Astrocyte of the hippocampus (primary cell): ENCODE results near the gene TMEM119.
"Not testable (repeated sequence)": the region's sequence is repeated elsewhere in the genome, so short reads cannot be mapped to it uniquely, and the experiment has no call there.

Experiments
- DNase-seq: peaks from one replicate; pipeline ENCODE4 v3.0.0; 2011; ENCODE audit warnings: low read depth, low spot score

The TMEM119 gene

GRCh38 chr12:108602976-108603704 is 5.3 kb upstream of the TMEM119 start:
- DNase-seq = no peak

GRCh38 chr12:108602209-108602705 is 4.4 kb upstream of the TMEM119 start:
- no peak for DNase-seq

GRCh38 chr12:108600702-108601007 is 2.8 kb upstream of the TMEM119 start:
- DNase-seq = no peak

GRCh38 chr12:108599948-108600701 is 2.2 kb upstream of the TMEM119 start:
- DNase-seq = no peak

GRCh38 chr12:108599541-108599940 is 1.7 kb upstream of the TMEM119 start:
- DNase-seq = no peak

- DNase-seq = no peak
Observed at GRCh38 chr12:108598553-108599250, 818 bp upstream of the TMEM119 start.

- DNase-seq = no peak
Observed at GRCh38 chr12:108596854-108597558, 878 bp downstream of the TMEM119 start.

- DNase-seq = no peak
Observed at GRCh38 chr12:108595711-108596647, 1.9 kb downstream of the TMEM119 start.

- DNase-seq = no peak
Observed at GRCh38 chr12:108594960-108595710, 2.7 kb downstream of the TMEM119 start.

- no peak for DNase-seq
Observed at GRCh38 chr12:108594323-108594903, 3.5 kb downstream of the TMEM119 start.

GRCh38 chr12:108592033-108592909 is 5.6 kb downstream of the TMEM119 start:
- DNase-seq = no peak

GRCh38 chr12:108591267-108591980 is 6.5 kb downstream of the TMEM119 start:
- no peak for DNase-seq

GRCh38 chr12:108590463-108590862 is 7.4 kb downstream of the TMEM119 start:
- DNase-seq = not testable (repeated sequence)

GRCh38 chr12:108589840-108590229 is 8.0 kb downstream of the TMEM119 start:
- DNase-seq = no peak

GRCh38 chr12:108589028-108589839 is 8.7 kb downstream of the TMEM119 start:
- peak; percentile 62 for DNase-seq

GRCh38 chr12:108587826-108588225 is 10.1 kb downstream of the TMEM119 start:
- no peak for DNase-seq

GRCh38 chr12:108586306-108586705 is 11.6 kb downstream of the TMEM119 start:
- DNase-seq = no peak
